Measurements from ENCODE around the gene TBC1D14.

DNA sequence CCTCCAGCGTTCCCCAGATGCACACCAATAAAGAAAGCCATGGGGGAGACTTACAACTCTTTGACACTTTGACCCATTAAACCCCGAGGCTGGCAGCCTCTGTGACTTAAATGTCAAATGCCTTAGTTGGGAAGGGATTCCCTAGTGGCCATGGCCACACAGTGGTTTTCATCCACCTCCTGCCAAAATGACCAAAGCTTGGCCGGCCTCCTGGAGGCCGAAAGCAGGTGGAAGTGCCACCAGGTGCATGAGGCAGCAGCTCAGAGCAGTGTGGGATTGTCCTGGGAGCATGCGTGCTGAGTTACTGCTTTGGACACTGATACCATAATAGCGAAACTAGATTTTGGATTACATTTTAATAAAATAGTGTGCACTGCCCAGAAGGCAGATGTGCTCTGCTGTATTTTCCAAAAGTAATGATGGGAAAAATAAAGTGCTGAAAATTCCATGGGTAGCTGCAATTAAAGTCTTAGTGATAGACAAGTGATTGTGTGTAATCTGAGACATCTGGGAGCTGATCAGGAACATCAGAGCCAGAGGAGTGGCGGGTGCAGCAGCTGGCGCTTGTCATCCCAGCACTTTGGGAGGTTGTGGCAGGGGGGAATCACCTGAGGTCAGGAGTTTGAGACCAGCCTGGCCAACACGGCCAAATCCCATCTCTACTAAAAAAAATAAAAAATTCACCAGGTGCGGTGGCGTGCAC is 93.7 kb downstream of the TBC1D14 start:
- TF ChIP-seq CTCF (conservative IDR thresholded peaks at IDR 0.05) (no peak), ZFX (IDR thresholded peaks at IDR 0.05) (no peak)
